Measurements from ENCODE around the gene PTPN1.
A peak's percentile ranks its signal among the peaks of the same experiment; 100 is the strongest.
"Not testable (repeated sequence)": the region's sequence is repeated elsewhere in the genome, so short reads cannot be mapped to it uniquely, and the experiment has no call there.

Gene PTPN1

DNA sequence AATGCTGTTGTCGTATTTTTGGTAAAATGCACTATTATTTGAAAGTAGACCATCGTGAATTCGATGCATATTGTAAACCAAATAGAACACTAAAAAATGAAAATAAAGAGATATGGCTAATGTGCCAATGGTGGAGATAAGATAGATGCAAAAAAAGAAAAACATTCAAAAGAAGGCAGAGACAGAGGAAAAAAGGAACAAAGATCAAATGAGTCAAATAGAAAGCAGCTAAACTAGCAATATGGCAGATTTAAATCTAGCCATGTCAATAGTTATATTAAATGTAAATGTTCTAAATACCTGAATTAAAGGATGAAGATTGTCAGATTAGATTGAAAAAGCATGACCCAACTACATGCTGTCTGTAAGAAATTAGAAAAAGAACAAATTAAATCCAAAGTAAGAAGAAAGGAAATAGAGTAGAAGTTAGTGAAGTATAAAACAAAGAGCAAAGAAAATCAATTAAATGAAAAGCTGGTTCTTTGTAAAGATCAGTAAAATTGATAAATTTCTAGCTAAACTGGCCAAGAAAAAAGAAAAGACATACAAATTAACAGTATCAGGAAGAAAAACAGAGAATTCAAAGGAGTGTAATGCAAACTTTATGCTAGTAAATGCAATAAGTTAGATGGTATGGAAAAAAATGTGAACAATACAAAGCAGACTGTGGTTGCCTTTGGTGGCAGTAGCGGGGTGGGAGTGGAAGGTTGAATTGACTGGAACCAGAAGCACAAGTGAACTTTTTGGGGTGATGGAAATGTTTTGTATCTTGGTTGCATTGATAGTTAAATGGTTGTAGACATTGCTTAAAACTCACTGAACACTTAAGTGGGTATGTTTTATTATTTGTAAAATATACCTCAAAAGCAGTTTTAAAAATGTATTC lies 44.8 kb downstream of the PTPN1 start:
- no peak for DNase-seq

DNA sequence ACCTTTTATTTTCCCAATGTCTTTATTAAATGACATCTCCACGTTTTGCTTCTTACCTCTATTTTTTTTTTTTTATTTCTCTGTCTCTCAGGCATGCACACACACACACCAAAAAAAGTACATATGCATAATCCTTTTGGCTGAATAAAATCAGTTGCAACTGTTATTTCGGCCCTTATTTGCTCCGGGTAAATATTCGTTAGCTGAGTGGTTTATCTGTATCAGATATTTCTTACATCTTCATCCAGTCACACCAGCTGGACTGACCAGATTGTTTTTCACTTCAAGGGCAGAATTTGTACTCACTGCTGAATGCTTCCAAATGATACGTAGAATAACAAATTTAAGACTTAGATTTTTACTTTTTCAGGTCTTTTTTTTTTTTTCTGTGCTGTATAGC lies 45.5 kb downstream of the PTPN1 start:
- no peak for DNase-seq

DNA sequence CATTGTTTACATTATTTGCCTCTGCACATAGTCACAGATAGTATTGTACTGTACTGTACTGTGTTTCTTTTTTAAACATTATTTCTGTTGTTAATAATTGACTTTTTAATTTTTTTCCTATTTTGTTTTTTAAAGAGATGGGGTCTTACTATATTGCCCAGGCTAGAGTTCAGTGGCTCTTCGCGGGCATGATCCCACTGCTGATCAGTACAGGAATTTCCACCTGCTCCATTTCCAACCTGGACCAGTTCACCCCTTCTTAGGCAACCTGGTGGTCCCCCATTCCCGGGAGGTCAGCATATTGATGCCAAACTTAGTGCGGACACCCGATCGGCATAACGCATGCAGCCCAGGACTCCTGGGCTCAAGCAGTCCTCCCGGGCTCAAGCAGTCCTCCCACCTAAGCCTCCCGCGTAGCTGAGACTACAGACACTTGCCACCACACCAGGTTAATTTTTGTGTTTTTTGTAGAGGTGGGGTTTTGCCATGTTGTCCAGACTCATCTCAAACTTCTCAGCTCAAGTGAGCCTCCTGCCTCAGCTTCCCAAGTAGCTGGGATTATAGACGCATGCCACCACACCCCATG lies 47.5 kb downstream of the PTPN1 start:
- DNase-seq: no peak

DNA sequence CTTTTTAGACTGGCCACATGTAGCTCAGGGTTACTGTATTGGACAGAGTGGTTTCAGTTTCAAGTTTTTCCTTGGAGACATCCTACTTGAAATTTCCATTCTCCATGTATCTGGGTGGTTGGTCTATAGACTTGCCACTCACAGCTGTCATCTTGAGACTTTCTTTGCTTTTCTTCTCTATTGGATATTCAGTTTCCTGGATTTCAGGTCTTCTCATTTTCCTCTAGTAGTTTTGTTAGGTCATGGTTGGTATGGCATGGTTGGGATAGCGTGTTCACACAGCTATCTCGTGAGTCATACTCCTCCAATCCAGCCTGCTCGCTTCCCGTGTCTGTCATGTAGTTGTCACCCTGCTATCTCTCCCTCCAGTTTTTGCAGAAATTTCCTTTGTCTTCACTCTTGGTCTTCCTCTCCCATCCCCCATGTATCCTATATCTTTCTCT lies 48.3 kb downstream of the PTPN1 start:
- DNase-seq: no peak

DNA sequence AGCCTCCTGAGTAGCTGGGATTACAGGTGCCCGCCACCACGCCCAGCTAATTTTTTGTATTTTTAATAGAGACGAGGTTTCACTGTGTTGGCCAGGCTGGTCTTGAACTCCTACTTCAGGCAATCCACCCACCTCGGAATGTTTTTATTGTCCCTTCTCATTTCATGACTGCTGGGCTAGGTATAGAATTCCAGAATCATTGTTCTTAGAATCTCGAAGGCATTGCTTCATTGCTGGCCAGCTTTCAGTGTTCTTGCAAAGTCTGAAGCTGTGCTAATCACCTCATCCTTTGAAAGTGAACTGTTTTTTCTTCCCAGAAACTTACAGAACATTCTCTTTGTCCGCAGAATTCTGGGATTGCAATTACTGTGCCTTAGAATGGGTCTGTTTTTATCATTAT lies 49.0 kb downstream of the PTPN1 start:
- no peak for DNase-seq

DNA sequence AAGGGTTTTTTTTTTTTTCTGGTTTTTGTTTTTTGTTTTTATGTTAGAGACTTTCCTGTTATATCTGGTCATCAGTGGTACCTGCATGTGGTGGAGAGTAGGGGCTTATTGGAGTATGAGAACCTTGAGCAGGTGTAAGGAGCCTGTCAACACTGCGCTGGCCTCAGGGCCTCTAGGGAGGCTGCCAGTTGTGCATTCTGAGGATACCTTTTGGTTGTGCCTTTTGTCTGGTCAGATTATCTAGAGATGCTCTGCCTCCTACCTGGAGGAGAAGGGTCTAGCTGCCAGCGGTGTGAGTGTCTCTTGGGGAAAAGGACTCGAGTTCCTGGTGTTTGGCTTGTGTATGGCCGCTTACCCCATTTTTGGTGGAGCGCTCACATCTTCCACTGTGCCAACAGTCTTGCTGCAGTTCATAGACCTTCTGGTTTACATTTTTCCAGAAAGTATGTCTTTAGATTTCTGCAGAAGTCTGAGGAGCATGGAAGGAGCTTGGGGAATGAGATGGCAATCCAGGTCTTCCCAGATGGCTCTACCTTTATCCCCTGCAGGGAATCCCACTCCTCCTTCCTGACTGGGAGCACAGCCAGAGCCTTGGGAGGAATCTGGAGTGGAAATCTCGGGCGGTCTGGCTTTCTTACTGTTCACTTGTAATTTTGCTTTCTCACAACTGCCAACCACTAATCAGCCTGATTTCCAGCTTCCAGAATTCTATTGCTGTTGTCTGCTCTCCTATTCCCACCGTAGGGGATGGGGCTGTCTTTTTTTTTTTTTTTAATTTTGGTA lies 49.9 kb downstream of the PTPN1 start:
- no peak for DNase-seq

DNA sequence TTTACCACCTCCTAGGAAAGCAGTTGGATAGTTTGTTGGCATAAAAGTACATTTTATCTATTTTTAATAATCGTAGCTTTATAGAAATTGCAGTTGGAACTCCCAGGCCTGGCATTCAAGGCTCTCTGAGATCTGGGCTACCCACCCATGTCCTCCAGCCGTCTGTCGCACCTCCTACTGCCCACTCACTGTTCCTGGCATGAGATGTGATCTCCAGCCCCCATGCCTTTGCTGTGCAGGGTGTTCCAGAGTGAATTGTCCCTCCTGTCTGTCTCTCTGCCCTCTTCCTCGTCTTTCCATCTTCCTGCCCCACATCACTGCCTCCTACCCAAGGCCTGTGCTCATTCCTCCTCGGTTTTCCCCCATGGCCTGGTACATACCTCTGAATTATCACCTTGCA lies 50.7 kb downstream of the PTPN1 start:
- peak in 22 of 58 donors; percentile 10 to 64 (median 40) for DNase-seq

DNA sequence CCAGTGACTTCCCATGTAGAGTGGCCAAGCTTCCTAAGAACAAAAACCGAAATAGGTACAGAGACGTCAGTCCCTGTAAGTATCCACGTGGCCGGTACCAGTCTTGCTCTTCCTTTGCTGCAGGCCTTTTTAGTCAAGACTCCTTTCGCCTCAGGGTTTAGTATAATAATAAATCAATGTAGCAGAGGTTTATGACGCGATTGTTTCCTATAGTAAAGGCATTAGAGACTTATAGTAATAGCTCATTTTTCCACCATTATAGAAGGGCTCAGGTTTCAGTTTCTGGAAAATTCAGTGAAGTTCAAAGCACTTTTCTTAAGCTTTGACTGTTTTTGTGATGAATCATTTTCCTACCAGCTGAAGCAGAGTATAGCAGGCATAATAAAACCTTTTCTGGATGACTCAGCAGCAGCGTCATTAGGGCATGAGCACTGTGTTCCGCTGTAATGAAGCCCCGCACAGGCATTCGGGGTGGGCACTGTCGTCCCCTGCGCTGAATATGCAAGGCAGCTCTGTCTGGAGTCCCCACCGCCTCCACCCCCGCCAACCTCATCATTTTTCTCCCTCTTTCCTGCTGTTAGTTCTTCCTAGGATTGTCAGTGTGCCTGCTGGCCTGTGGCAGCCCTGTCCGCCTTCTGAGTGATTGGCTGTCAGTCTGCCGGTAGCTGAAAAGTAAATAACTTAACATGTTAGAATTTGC lies 51.3 kb downstream of the PTPN1 start:
- peak in 32 of 58 donors; percentile 17 to 76 (median 50) for DNase-seq

DNA sequence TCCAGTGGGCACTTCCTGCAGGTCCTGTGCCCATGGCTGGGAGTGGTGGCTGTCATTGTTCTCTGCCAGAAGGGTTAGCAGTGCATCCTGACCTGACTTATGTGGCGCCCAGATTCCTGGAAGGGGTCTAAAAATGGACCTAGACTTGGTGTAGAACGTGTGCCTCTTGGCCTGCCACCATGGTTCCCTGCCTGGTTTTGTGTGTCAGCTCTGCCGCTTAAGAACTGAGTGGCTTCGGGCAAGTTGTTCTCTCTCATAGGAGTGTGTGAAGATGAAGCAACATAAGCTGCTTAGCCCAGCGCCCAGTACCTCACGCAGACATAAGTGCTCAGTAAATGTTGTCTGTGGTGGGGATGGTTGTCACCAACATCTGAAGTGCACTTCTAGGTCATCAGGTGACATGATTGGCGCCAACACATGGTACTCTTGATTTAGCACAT lies 52.1 kb downstream of the PTPN1 start:
- DNase-seq: no peak

DNA sequence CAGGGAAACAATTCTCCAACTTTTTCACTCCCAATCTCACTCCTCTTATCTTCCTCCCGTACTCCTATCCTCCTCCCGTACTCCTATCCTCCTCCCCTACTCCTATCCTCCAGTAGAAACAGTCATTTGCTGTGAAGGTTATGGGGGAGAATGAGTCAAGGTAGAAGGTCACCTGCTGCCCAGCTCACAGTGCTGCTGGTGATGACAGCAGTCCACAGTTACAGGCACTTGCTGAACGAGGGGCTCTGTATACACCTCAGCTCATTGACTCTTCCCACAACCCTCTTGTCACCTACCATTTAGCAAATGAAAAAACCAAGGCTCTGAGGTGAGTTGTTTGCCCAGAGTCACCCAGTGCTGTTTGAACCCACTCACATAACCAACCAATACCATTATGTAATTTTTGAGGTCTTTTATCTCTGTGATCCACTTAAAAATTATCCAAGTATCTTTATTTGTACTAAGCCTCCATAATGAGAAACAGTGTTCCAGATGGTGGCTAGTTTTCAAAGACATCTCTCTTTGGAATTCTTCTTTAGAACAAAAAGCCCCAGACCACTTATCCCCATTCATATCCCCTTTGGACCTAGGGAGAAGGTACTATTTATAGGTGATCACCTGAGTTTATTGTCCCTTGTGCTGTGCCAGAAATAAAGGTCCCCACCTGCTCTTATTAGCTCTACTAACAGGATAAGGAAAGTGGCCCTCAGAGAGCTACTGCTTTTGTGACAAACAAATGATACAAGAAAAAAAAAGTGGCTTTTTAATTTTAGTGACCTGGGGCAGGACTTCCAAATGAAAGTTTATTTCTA lies 53.2 kb downstream of the PTPN1 start:
- DNase-seq: no peak

DNA sequence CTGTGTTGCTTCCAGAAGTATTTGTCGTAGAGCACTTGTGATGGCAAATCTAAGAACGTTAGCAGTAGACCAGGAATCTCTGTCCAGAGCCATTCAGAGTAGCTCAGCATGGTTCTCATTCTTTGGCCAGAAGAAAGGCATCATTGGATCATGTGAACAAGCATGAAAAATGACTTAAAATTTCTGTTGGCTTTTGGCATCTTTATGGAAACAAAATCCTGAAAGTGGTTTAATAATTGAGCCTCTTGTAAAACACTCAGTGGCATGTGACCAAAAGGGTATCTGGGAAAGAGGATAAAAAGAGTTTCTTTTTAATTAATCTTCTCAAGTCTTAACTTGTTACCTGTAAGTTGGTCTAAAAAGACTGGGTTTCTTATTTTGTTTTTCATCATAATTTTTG lies 55.2 kb downstream of the PTPN1 start:
- DNase-seq: no peak

DNA sequence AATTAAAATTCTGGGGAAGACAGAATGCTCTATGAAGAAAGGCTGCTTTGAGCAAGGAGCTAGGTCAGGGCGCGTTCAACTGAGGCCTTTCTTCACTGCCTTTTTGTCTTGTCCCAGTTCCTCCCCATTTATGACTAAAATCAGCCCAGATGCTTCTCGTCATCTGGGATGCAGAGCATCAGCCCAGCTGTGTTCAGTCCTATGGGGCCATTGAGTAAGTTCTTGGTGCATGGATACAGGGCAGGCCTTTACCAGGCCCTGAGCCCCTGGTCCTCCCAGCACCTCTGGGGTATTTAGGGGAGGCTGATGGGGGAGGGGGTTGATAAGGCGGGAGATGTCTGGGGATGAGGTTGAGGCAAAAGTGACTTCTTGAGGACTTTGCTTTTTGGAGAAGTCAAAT lies 55.7 kb downstream of the PTPN1 start:
- no peak for DNase-seq

DNA sequence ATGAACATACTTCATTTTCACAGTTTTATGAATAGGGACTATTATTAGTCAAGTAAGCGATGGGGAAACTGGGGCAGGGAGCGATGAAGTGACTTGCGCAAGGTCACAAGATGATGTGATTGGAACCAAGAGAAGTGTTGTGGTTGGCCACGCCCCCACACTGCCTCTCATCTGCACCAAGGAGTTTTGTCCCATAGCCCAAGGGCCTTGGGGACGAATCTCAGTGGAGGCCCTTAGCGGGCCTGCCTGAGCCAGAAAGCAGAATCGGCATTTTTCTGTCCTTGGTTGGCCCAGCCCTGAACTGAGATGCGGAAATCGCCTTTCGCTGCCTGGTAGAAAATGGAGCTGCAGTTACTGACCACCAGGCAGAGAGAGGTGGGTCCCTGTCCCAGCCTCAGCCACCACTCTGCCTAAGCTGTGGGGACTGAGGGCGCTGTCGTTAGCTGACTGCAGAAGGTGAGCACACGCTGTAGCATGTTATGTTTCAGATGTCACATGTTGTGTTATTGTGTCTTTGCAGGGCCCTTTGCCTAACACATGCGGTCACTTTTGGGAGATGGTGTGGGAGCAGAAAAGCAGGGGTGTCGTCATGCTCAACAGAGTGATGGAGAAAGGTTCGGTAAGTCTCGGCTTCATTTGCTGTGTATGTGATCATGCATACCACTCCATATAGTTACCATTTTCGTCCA lies 57.8 kb downstream of the PTPN1 start:
- DNase-seq: no peak

DNA sequence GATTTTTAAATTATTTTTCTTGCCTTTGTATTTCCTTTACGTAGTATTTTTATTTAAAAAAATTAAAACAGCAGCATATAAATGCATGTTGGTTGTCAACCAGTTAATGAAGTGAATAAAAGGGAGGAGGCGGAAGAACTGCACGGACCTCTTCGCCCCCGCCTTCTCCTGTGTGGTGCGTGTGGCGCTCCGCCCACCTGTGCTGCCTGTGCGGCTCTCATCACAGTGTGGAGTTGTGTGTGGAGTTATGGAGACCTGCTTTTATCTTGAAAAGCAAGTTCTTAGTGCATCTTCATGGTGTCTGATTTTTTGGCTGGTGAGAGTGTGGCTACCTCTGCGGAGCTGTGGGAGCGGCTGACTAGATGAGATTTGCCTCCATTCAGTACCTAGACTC lies 58.4 kb downstream of the PTPN1 start:
- DNase-seq: peak in 13 of 58 donors; percentile 17 to 50 (median 29)

DNA sequence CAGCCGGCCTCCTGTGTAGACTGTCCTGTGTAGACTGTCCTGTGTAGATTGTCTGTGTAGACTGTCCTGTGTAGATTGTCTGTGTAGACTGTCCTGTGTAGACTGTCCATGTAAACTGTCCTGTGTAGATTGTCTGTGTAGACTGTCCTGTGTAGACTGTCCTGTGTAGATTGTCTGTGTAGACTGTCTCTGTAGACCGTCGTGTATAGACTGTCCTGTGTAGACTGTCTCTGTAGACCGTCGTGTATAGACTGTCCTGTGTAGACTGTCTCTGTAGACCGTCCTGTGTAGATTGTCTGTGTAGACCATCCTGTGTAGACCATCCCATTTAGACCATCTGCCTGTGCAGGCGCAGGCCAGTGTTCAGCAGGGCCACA lies 59.3 kb downstream of the PTPN1 start:
- DNase-seq: not testable (repeated sequence)

DNA sequence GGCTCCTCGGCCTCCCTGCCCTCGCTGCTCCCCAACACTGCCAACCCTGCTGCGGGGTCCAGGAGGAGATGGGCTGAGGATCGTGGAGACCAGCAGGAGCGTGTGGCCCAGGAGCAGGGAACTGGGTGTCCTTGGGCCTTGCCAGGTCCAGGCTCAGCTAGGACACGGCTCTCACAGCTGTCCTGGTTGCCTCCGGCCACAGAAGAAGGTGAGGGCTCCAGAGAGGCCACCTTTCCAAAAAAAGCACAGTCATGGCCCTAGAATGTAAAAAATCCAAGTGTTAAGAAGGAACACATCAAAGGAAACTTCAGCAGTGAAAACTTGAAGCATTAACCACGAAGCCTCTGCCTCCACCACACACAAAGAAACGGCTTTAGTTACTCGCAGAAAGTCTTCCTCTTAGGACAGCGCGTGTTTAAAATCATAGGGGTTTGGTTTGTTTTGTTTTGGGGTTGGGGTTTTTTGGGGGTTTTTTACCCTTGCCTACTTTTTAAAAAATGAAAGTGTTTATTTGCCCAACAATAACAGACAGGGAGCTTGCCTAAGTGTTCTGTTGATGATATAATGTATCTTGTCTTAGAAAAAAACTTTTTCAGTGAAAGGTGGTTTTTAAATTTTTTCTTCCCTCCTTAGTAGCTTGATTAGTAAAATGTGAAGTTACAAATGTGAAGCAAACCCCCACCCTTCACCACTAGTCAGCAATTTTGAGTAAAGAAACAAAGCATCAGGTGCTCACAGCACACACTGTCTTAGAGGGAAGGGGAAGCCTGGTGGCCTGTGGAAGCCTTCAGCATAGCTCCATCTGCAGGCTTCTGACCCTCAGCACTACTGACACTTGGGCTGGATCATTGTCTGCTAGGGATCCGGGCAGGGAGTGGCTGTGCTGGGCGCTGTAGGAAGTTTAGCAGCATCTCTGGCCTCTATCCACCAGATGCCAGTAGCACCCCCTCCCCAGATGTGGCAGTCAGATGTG lies 60.0 kb downstream of the PTPN1 start:
- no peak for DNase-seq

DNA sequence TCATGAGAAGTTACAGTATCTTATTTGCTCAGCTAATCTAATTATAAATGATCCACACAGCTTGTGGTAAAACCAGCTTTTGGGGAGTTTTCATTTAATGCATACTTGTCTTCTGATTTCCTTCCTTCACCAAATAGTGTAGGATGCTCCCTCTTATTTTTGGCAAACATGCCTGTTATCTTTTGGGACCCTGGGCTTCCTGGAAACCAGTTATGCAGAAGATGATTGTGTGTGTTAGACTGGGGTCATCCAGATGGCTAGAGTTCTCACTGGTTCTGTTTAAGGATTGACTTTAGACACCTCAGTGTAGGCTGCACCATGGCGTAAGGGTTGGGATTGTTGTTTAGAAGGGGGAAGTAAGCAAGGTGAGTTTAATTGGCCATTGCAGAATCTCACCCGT lies 61.3 kb downstream of the PTPN1 start:
- no peak for DNase-seq

DNA sequence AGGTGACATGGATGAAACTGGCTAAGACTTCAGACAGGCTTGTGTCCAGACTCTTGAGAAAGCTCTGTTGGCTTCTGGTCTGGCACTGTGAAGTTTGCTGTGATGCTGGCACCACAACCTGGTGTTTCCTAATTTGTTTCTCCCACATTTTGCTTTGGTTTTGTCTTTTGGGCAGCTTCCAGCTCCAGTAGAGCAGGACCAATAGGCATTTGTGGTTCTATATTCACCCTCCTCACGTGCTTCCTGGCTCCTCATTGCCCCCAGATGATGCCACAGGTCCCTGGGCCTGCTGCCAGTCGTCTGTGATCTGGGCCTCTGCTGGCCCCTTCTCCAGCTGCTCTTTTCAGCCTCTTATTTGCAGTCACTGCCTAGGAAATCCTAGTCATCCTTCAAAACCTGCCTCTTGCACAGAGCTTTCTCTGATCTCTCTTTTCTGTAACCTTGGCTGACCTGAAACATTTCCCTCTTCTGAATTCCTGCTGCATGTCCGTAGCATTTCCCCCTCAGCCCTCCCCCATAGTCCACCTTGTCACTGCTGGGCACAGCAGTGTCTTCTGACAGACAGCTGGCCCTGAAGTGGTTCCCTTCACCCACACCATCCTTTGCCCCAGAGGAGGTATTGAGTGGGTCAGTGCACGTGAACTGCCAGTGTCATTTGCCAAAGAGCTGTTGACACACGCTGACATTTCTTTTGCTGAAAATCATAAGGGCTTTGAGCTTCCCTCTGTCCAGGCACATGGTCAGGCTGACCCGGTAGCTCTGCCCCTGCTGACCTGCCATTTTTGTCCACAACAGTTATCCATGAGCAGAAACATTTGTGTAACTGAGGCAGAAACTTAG lies 63.0 kb downstream of the PTPN1 start:
- peak in 47 of 58 donors; percentile 15 to 77 (median 50) for DNase-seq
